ENCODE results near the gene CYFIP1. TPM values are rescaled to one million over a fixed set of nuclear protein-coding genes. Genes with fewer than 3 reads are reported as not detected.

CYFIP1 gene
- total and polyA plus RNA-seq, 2 of the 8 experiments (the other 6 are each of a cell fraction or from before 2014, with no cell fraction given), result 38.6 to 81.7 TPM

DNA sequence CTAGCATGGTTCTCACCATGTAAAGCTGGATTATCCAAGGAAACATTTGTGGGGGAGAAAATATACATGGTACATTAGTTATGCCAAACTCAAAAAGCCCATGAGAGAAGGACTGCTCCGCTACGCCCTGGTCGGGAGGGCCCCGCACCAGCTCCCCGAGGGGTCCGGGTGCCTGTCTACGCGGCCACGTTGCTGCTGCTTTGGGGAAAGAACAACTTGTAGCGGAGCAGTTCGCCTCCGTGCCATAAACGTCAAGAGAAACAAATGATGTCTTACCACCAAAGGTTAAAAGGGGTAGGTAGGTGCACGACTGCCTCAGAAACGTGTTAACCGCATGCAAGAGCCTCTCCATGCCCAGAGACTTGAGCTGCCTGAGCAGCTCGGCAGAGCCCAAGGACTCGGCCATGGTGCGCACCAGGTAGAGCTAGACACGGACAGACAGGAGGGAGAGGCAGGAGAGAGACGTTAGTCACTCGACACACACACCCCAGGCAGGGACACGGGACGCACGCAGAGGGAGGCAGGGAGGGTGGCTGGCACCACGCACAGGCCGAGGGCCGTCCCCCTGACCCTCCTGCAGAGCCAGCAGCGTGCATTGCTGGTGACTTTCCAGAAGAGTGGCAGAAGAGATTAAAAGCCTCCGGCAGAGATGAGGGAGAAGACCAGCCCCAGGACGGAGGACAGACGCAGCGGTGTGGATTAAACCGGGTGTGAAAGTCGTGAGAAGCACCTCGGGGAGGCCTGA, 63.4 kb downstream of the CYFIP1 start:
- no peak overlapping the region for H4K91ac ChIP-seq (replicated peaks; ENCODE audit: insufficient read length, low read length)
- TF ChIP-seq KDM5A (IDR thresholded peaks at IDR 0.05; ENCODE audit: low read length) (no peak), RNF2 (IDR thresholded peaks at IDR 0.05; ENCODE audit: borderline replicate concordance, low read depth, low read length, missing control alignments, poor library complexity, severe bottlenecking) (no peak), CHD2 (IDR thresholded peaks at IDR 0.05; ENCODE audit: low read length) (no peak), NRF1 (IDR thresholded peaks at IDR 0.05; ENCODE audit: low read depth, low read length) (no peak), ASH2L (IDR thresholded peaks at IDR 0.05; ENCODE audit: low read length) (no peak), EP300 (IDR thresholded peaks at IDR 0.05; ENCODE audit: borderline replicate concordance in 1 of 2, low read depth in 2 of 2, low read length in 2 of 2) (no peak), JUND (IDR thresholded peaks at IDR 0.05; ENCODE audit: low read length) (no peak), YY1 (IDR thresholded peaks at IDR 0.05; ENCODE audit: low read depth, low read length) (no peak), TBP (IDR thresholded peaks at IDR 0.05; ENCODE audit: low read depth, low read length) (no peak), POLR2A (IDR thresholded peaks at IDR 0.05; ENCODE audit: control extremely low read depth in 1 of 2, low read depth in 2 of 2, low read length in 2 of 2) (no peak), EZH2 (IDR thresholded peaks at IDR 0.05; ENCODE audit: low read depth, low read length, severe bottlenecking) (no peak), SP4 (IDR thresholded peaks at IDR 0.05; ENCODE audit: low read length) (no peak), KDM1A (IDR thresholded peaks at IDR 0.05; ENCODE audit: borderline replicate concordance, low read length) (no peak), TAF1 (IDR thresholded peaks at IDR 0.05; ENCODE audit: low read depth, low read length) (no peak)

More for the DNA sequence above, 63.4 kb downstream of the CYFIP1 start:
- H2BK12ac ChIP-seq (ENCODE audit: low read depth, low read length), result no peak overlapping the region
- H3K79me1 ChIP-seq (ENCODE audit: low read depth, low read length), result no peaks in the 10 kb centered on the region
- no peak overlapping the region for H3K9ac ChIP-seq (replicated peaks in 1 of 4; ENCODE audit: extremely low read depth in 1 of 4, low read depth in 3 of 4, low read length in 3 of 4)
- H3K14ac ChIP-seq (ENCODE audit: insufficient read length), result no peak overlapping the region
- no peak overlapping the region for H2BK5ac ChIP-seq (ENCODE audit: low read depth, low read length)
- no peak overlapping the region for H2BK20ac ChIP-seq (ENCODE audit: low read length)
- H3K79me2 ChIP-seq (ENCODE audit: control insufficient read depth in 1 of 2, insufficient read depth in 2 of 2, low read length in 2 of 2), result no peaks in the 10 kb centered on the region
- no peak overlapping the region for H4K5ac ChIP-seq (ENCODE audit: insufficient read length, low read depth, low read length)
- no peak overlapping the region for H3K18ac ChIP-seq (ENCODE audit: extremely low read depth, low read length)
- H3K23ac ChIP-seq (ENCODE audit: insufficient read length), result no peak overlapping the region
- WGBS, 2 experiments (ENCODE audit: extremely low coverage in 1 of 2, insufficient coverage in 1 of 2, insufficient read length in 1 of 2, insufficient replicate concordance in 2 of 2, low coverage in 1 of 2, low lambda C conversion rate in 2 of 2, missing lambda C conversion rate in 1 of 2), result 90% methylated on average over 33 of the region's 36 CpGs; no CpG with 5 or more reads in 1 of the 2 experiments
- ChIA-PET CTCF (ENCODE audit: partially characterized antibody) (no interaction called here), POLR2A (ENCODE audit: partially characterized antibody) (no interaction called here)
- no peak overlapping the region for H3K56ac ChIP-seq (replicated peaks; ENCODE audit: insufficient read length, low read depth, low read length)
- FAIRE-seq (no peak), DNase-seq (ENCODE audit: low read depth in 1 of 2, low spot score in 2 of 2) (no peak)
- no peak overlapping the region for H2BK15ac ChIP-seq (ENCODE audit: low read length)
- no peak overlapping the region for H3K4ac ChIP-seq (replicated peaks; ENCODE audit: insufficient read length, low read depth, low read length)
- no peaks in the 10 kb centered on the region for H3K23me2 ChIP-seq (ENCODE audit: low read depth, low read length)
- peaks cover 0 to 6% of the 10 kb centered on the region in 2 experiments for H4K20me1 ChIP-seq (replicated peaks in 1 of 2; ENCODE audit: control insufficient read depth in 1 of 2, insufficient read depth in 2 of 2, low read length in 2 of 2)
- no peak overlapping the region for H2AFZ ChIP-seq (ENCODE audit: low read length)
- H2BK120ac ChIP-seq (replicated peaks; ENCODE audit: low read depth, low read length), result no peak overlapping the region
- H3K4me2 ChIP-seq (ENCODE audit: insufficient read depth in 1 of 2, low read depth in 2 of 2, low read length in 2 of 2), result no peak overlapping the region
- no peak overlapping the region for H2AK5ac ChIP-seq (ENCODE audit: low read depth, low read length)
- no peak overlapping the region; the same call in 1 of the 2 replicates for H4K8ac ChIP-seq (ENCODE audit: extremely low read depth, insufficient read depth, low read length)
- no peaks in the 10 kb centered on the region for H3K27me3 ChIP-seq (replicated peaks in 1 of 4; ENCODE audit: control insufficient read depth in 3 of 4, extremely low read depth in 1 of 4, insufficient read depth in 3 of 4, low read length in 3 of 4)
- H3K4me3 ChIP-seq (ENCODE audit: extremely low read depth in 1 of 4, insufficient read depth in 2 of 4, low read depth in 3 of 4, low read length in 4 of 4), result no peak overlapping the region
- no peaks in the 10 kb centered on the region for H3K9me3 ChIP-seq (ENCODE audit: insufficient read depth in 2 of 2, low read depth in 1 of 2, low read length in 1 of 2)
- H3K4me1 ChIP-seq (replicated peaks in 1 of 4; ENCODE audit: control insufficient read depth in 3 of 4, insufficient read depth in 4 of 4, low read length in 3 of 4), result no peaks in the 10 kb centered on the region
- H3K36me3 ChIP-seq (ENCODE audit: control insufficient read depth in 2 of 4, insufficient read depth in 4 of 4, low read length in 3 of 4), result peaks cover 0 to 4% (median 0%) of the 10 kb centered on the region in 4 experiments; a peak in 3 of 8 replicates
- no peak overlapping the region for H3K27ac ChIP-seq (ENCODE audit: low read depth, low read length)

Measured in H1 (cell line).